Chondrocyte (in vitro differentiated cells): ENCODE data around the gene C17orf75. TPM values are rescaled to one million over a fixed set of nuclear protein-coding genes. Genes with fewer than 3 reads are reported as not detected.
A peak's percentile ranks its signal among the peaks of the same experiment; 100 is the strongest.
"Not testable (repeated sequence)": the region's sequence is repeated elsewhere in the genome, so short reads cannot be mapped to it uniquely, and the experiment has no call there.

ENCODE experiments used
- DNase-seq: peaks from one replicate; pipeline ENCODE4 v3.0.0; 2021; ENCODE audit warnings: mixed read lengths, low spot score
- H3K27ac Mint-ChIP-seq: one replicate; pipeline ENCODE4 v1.8.0; 2021; ENCODE audit warnings: mild to moderate bottlenecking, moderate library complexity, mixed read lengths; ENCODE audit not compliant: unreplicated experiment
- H3K27me3 Mint-ChIP-seq: 2 replicates; pipeline ENCODE4 v1.8.0; 2021; ENCODE audit warnings: low read depth, mixed read lengths
- H3K36me3 Mint-ChIP-seq: 2 replicates; pipeline ENCODE4 v1.8.0; 2021; ENCODE audit warnings: low read depth, mixed read lengths
- H3K4me1 Mint-ChIP-seq: 2 replicates; pipeline ENCODE4 v1.8.0; 2021; ENCODE audit warnings: low read depth, mild to moderate bottlenecking, mixed read lengths
- H3K4me3 Mint-ChIP-seq: one replicate; pipeline ENCODE4 v1.8.0; 2021; ENCODE audit warnings: mild to moderate bottlenecking, moderate library complexity, mixed read lengths; ENCODE audit not compliant: unreplicated experiment
- H3K9me3 Mint-ChIP-seq: 2 replicates; pipeline ENCODE4 v1.8.0; 2021; ENCODE audit warnings: low read depth, mixed read lengths
- total RNA-seq: library from RNA; stranded (reverse); gene quantifications from 3 replicates; pipeline ENCODE4 v1.2.1, GENCODE V29; 2021
- TF ChIP-seq, protein P1 (sequence below): fragments of 200-600 bp; sonication (generic); IDR thresholded peaks from 2 replicates; pipeline ENCODE4 v1.5.0; 2021; ENCODE audit warnings: antibody characterized with exemption, mild to moderate bottlenecking, moderate library complexity

The C17orf75 gene
- total RNA-seq, 1 donor from 2014 or later = 19.3 TPM

DNA sequence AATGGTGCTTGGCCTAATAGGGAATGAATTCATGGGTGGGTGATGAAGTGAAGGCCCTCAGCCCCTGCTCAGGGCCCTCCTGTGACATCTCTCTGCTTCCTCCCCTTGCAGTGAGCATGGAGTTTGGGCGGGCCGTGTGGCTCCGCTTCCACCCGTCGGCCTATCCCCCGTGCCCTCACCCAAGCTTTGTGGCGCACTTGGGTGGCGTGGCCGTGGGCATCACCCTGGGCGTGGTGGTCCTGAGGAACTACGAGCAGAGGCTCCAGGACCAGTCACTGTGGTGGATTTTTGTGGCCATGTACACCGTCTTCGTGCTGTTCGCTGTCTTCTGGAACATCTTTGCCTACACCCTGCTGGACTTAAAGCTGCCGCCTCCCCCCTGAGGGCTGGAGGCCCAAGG, 21.1 kb downstream of the C17orf75 start:
- no peaks in the 10 kb centered on the region for H3K4me1 Mint-ChIP-seq
- DNase-seq = peak; percentile 62
- no peaks in the 10 kb centered on the region for H3K9me3 Mint-ChIP-seq
- H3K27ac Mint-ChIP-seq = no peak overlapping the region
- peaks cover 2% of the 10 kb centered on the region for H3K27me3 Mint-ChIP-seq
- TF ChIP-seq, protein P1, sequence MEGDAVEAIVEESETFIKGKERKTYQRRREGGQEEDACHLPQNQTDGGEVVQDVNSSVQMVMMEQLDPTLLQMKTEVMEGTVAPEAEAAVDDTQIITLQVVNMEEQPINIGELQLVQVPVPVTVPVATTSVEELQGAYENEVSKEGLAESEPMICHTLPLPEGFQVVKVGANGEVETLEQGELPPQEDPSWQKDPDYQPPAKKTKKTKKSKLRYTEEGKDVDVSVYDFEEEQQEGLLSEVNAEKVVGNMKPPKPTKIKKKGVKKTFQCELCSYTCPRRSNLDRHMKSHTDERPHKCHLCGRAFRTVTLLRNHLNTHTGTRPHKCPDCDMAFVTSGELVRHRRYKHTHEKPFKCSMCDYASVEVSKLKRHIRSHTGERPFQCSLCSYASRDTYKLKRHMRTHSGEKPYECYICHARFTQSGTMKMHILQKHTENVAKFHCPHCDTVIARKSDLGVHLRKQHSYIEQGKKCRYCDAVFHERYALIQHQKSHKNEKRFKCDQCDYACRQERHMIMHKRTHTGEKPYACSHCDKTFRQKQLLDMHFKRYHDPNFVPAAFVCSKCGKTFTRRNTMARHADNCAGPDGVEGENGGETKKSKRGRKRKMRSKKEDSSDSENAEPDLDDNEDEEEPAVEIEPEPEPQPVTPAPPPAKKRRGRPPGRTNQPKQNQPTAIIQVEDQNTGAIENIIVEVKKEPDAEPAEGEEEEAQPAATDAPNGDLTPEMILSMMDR = no peak
- no peak overlapping the region for H3K4me3 Mint-ChIP-seq
- H3K36me3 Mint-ChIP-seq = no peaks in the 10 kb centered on the region

DNA sequence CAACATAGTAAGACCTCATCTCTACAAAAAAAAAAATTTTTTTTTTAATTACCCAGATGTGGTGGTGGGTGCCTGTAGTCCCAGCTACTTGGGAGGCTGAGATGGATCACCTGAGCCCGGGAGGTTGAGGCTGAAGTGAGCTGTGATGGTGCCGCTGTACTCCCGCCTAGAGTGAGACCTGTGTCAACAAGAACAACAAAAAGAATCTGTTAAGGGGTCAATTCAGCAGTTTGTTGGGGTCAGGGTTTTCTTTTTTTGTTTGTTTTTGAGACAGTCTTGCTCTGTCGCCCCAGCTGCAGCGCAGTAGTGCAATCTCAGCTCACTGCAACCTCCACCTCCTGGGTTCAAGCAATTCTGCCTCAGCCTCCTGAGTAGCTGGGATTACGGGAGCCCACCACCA, 21.9 kb downstream of the C17orf75 start:
- not testable (repeated sequence) for H3K27me3 Mint-ChIP-seq, H3K27ac Mint-ChIP-seq, H3K36me3 Mint-ChIP-seq, H3K4me3 Mint-ChIP-seq, H3K9me3 Mint-ChIP-seq, H3K4me1 Mint-ChIP-seq
- DNase-seq = peak; percentile 18

DNA sequence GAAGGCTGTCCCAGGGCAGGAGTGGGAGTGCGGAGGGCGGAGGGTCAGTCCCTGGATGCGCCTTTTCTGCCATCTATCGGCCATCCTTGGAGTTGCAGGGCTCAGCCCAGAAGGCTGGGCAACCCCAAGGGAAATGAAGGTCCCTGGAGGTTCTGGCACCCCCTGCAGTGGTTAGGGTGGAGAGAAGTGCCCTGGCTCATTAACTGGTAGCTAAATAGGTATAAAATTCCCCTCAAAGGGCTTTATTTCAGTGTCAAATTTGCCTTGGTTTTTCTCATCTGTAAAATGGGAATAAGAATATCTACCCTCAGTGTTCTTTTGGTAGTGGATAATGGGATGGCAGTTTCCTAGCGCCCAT, 22.4 kb downstream of the C17orf75 start:
- H3K4me3 Mint-ChIP-seq = no peak overlapping the region
- no peaks in the 10 kb centered on the region for H3K4me1 Mint-ChIP-seq
- TF ChIP-seq, protein P1 = peak; percentile 90
- H3K27ac Mint-ChIP-seq = no peak overlapping the region
- peaks cover 13% of the 10 kb centered on the region for H3K27me3 Mint-ChIP-seq
- peak; percentile 66 for DNase-seq
- no peaks in the 10 kb centered on the region for H3K9me3 Mint-ChIP-seq
- H3K36me3 Mint-ChIP-seq = no peaks in the 10 kb centered on the region

DNA sequence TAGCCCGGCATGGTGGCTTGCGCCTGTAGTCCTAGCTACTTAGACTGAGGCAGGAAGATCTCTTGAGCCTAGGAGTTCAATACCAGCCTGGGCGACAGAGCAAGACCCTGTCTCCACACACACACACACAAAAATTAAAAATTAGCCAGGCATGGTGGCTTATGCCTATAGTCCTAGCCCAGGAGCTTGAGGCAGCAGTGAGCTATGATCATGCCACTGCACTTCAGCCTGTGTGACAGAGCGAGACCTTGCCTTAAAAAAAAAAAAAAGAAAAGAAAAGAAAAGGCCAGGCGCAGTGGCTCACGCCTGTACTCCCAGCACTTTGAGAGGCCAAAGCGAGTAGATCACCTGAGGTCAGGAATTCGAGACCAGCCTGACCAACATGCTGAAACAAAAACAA, 23.9 kb downstream of the C17orf75 start:
- Mint-ChIP-seq H3K27ac (no peak overlapping the region), H3K4me1 (no peaks in the 10 kb centered on the region), H3K9me3 (no peaks in the 10 kb centered on the region), H3K4me3 (no peak overlapping the region), H3K36me3 (no peaks in the 10 kb centered on the region), H3K27me3 (peaks cover 13% of the 10 kb centered on the region)
- DNase-seq = peak; percentile 2
- TF ChIP-seq, protein P1 = no peak

DNA sequence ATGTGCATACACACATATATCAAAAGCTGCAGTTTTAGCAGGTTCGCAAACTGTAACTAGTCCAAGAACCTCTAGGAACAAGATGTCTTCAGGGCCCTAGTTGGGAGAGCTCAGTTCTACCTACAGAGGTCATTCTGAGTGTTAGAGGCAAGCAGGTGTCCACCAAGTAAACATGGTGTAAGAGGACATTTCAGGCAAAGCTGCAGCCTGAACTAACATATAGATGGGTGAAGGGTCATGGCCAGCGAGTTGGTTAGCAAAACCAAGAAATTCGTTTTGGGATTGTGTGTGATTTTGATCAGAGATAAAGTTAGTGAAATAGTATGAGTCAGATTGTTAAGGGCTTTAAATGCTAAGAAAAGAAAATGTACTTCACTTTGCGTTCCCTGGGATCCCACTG, 24.6 kb downstream of the C17orf75 start:
- Mint-ChIP-seq H3K4me1 (no peaks in the 10 kb centered on the region), H3K36me3 (no peaks in the 10 kb centered on the region), H3K4me3 (no peak overlapping the region), H3K27ac (no peak overlapping the region), H3K9me3 (no peaks in the 10 kb centered on the region), H3K27me3 (peaks cover 13% of the 10 kb centered on the region)
- no peak for DNase-seq
- TF ChIP-seq, protein P1 = no peak

DNA sequence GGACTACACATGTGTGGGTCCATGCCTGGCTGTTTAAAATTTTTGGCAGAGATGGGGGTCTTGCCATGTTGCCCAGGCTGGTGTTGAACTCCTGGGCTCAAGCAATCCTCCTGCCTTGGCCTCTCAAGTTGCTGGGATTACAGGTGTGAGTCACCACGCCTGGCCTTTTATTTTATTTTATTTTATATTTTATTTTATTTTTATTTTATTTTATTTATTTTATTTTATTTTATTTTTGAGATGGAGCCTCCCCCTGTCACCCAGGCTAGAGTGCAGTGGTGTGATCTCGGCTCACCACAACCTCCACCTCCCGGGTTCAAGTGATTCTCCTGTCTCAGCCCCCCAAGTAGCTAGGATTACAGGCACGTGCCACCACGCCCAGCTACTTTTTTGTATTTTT, 25.3 kb downstream of the C17orf75 start:
- peak; percentile 1 for DNase-seq
- H3K27me3 Mint-ChIP-seq = peaks cover 13% of the 10 kb centered on the region
- not testable (repeated sequence) for H3K4me3 Mint-ChIP-seq, H3K4me1 Mint-ChIP-seq, H3K9me3 Mint-ChIP-seq, H3K36me3 Mint-ChIP-seq, H3K27ac Mint-ChIP-seq
